ENCODE data around the gene ASIC4.

ASIC4 gene

GRCh38 chr2:219548990-219549389 lies 34.7 kb downstream of the ASIC4 start:
- TF ChIP-seq, protein P1, sequence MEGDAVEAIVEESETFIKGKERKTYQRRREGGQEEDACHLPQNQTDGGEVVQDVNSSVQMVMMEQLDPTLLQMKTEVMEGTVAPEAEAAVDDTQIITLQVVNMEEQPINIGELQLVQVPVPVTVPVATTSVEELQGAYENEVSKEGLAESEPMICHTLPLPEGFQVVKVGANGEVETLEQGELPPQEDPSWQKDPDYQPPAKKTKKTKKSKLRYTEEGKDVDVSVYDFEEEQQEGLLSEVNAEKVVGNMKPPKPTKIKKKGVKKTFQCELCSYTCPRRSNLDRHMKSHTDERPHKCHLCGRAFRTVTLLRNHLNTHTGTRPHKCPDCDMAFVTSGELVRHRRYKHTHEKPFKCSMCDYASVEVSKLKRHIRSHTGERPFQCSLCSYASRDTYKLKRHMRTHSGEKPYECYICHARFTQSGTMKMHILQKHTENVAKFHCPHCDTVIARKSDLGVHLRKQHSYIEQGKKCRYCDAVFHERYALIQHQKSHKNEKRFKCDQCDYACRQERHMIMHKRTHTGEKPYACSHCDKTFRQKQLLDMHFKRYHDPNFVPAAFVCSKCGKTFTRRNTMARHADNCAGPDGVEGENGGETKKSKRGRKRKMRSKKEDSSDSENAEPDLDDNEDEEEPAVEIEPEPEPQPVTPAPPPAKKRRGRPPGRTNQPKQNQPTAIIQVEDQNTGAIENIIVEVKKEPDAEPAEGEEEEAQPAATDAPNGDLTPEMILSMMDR (IDR thresholded peaks at IDR 0.05; ENCODE audit: low read depth, low read length, missing control alignments), result no peak
- Histone ChIP-seq H3K36me3 (replicated peaks) (no peaks in the 10 kb centered on the region), H3K27ac (no peak overlapping the region), H3K4me3 (ENCODE audit: low read depth, low read length) (no peak overlapping the region), H3K27me3 (replicated peaks) (no peaks in the 10 kb centered on the region)
- no peak for DNase-seq
- in situ Hi-C loops (cut with HindIII; ENCODE audit: low pct_ligation_motif_present, low sequenced_read_pairs), result no loop called here

DNA sequence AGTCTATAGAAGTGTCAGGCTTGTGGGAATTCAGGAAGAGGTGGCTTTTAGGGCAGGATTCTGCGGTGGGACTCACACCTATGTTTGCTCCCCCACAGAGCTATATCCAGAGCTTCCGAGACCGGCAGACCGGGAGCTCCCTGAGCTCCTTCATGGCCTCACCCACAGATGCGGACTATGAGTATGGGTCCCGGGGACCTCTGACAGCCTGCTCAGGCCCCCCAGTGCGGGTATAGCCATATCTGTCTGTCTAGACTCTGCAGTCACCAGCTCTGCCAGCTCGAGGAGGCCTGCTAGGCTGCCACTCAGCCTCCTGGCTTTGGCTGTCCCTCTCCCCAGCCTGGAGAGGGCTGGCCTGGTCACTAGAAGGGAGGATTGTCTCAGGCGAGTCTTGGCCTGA lies 35.3 kb downstream of the ASIC4 start:
- no peak for DNase-seq
- Histone ChIP-seq H3K4me3 (ENCODE audit: low read depth, low read length) (no peak overlapping the region), H3K27me3 (replicated peaks) (no peaks in the 10 kb centered on the region), H3K36me3 (replicated peaks) (no peaks in the 10 kb centered on the region), H3K27ac (no peak overlapping the region)
- in situ Hi-C loops (cut with HindIII; ENCODE audit: low pct_ligation_motif_present, low sequenced_read_pairs), result no loop called here
- TF ChIP-seq, protein P1 (IDR thresholded peaks at IDR 0.05; ENCODE audit: low read depth, low read length, missing control alignments), result no peak

- TF ChIP-seq, protein P1 (IDR thresholded peaks at IDR 0.05; ENCODE audit: low read depth, low read length, missing control alignments), result no peak
- Histone ChIP-seq H3K36me3 (replicated peaks) (no peaks in the 10 kb centered on the region), H3K4me3 (ENCODE audit: low read depth, low read length) (peak overlapping the region; percentile 59), H3K27ac (no peak overlapping the region), H3K27me3 (replicated peaks) (no peaks in the 10 kb centered on the region)
- DNase-seq, result no peak
- in situ Hi-C loops (cut with HindIII; ENCODE audit: low pct_ligation_motif_present, low sequenced_read_pairs), result no loop called here
These were observed 37.4 kb downstream of the ASIC4 start for GRCh38 chr2:219551441-219552381.

- Histone ChIP-seq H3K27me3 (replicated peaks) (no peaks in the 10 kb centered on the region), H3K36me3 (replicated peaks) (no peaks in the 10 kb centered on the region), H3K4me3 (ENCODE audit: low read depth, low read length) (peak overlapping the region; percentile 59), H3K27ac (no peak overlapping the region)
- TF ChIP-seq, protein P1 (IDR thresholded peaks at IDR 0.05; ENCODE audit: low read depth, low read length, missing control alignments), result no peak
- DNase-seq, result peak; percentile 68
- in situ Hi-C loops (cut with HindIII; ENCODE audit: low pct_ligation_motif_present, low sequenced_read_pairs), result no loop called here
These were observed 38.3 kb downstream of the ASIC4 start for GRCh38 chr2:219552382-219553167.

DNA sequence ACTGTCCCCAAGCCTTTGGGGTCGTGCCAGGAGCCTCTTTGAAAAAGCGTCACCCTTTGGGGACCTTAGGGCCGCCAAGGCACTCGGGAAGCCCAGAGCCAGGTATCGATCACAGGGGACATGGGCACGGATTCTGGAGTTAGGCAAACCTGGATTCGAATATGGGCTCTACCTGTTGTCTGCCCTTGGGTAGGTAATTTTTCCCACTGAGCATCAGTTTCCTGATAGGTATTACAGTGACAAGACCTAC lies 38.8 kb downstream of the ASIC4 start:
- Histone ChIP-seq H3K36me3 (replicated peaks) (no peaks in the 10 kb centered on the region), H3K27me3 (replicated peaks) (no peaks in the 10 kb centered on the region), H3K27ac (no peak overlapping the region), H3K4me3 (ENCODE audit: low read depth, low read length) (peak overlapping the region; percentile 59)
- in situ Hi-C loops (cut with HindIII; ENCODE audit: low pct_ligation_motif_present, low sequenced_read_pairs), result no loop called here
- TF ChIP-seq, protein P1 (IDR thresholded peaks at IDR 0.05; ENCODE audit: low read depth, low read length, missing control alignments), result no peak
- no peak for DNase-seq
